ENCODE results near the gene NUP35. TPM values are rescaled to one million over a fixed set of nuclear protein-coding genes. Genes with fewer than 3 reads are reported as not detected.
"Not testable (repeated sequence)": the region's sequence is repeated elsewhere in the genome, so short reads cannot be mapped to it uniquely, and the experiment has no call there.

The NUP35 gene
- total RNA-seq, 3 donors from 2014 or later (not counting 1 experiment from before 2014, with no cell fraction given), result 10.5 to 14.0 (median 12.7) TPM

- intact Hi-C loops (cut with micrococcal nuclease), result no loop called here
Measured at GRCh38 chr2:183134016-183134415, 9.8 kb downstream of the NUP35 start.

DNA sequence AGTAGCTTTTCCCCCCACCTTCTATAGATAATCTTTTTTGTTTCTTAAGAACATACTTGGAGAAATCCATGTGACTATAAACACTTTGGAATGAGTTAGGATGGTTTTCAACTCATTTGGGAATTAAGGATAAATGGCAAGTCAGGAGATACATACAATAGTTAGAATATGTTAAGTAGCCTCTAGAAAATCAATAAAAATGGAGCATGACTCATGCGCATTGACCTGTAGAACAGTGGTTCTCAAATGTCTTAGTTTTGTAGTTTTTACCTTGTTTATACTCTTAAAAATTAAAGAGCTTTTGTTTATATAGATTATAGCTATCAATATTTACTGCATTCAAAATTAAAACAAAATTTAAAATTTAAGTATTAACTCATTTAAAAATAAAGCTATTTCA, 24.7 kb downstream of the NUP35 start:
- Mint-ChIP-seq H3K27me3 (ENCODE audit: low read depth in 2 of 2) (no peaks in the 10 kb centered on the region), H3K4me1 (peaks cover 12 to 21% of the 10 kb centered on the region in 2 donors), H3K36me3 (no peaks in the 10 kb centered on the region), H3K4me3 (no peak overlapping the region), H3K27ac (no peak overlapping the region), H3K9me3 (no peaks in the 10 kb centered on the region)
- Histone ChIP-seq H3K27me3 (ENCODE audit: control insufficient read depth, insufficient read depth, low read length) (no peaks in the 10 kb centered on the region), H3K27ac (ENCODE audit: low read length) (no peak overlapping the region), H3K36me3 (ENCODE audit: control insufficient read depth, insufficient read depth, low read length) (peaks cover 25% of the 10 kb centered on the region), H3K4me1 (ENCODE audit: control insufficient read depth, insufficient read depth, low read length) (no peaks in the 10 kb centered on the region), H3K4me3 (ENCODE audit: low read length) (no peak overlapping the region), H3K9me3 (ENCODE audit: control insufficient read depth, insufficient read depth, low read length) (no peaks in the 10 kb centered on the region)
- WGBS (ENCODE audit: insufficient coverage), result no CpG with 5 or more reads among the region's 1 CpG
- ATAC-seq (no peak), DNase-seq (no peak)
- TF ChIP-seq, protein P1, sequence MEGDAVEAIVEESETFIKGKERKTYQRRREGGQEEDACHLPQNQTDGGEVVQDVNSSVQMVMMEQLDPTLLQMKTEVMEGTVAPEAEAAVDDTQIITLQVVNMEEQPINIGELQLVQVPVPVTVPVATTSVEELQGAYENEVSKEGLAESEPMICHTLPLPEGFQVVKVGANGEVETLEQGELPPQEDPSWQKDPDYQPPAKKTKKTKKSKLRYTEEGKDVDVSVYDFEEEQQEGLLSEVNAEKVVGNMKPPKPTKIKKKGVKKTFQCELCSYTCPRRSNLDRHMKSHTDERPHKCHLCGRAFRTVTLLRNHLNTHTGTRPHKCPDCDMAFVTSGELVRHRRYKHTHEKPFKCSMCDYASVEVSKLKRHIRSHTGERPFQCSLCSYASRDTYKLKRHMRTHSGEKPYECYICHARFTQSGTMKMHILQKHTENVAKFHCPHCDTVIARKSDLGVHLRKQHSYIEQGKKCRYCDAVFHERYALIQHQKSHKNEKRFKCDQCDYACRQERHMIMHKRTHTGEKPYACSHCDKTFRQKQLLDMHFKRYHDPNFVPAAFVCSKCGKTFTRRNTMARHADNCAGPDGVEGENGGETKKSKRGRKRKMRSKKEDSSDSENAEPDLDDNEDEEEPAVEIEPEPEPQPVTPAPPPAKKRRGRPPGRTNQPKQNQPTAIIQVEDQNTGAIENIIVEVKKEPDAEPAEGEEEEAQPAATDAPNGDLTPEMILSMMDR (IDR thresholded peaks at IDR 0.05), result no peak
- intact Hi-C loops (cut with micrococcal nuclease), result no loop called here

More at GRCh38 chr2:183134016-183134415, 9.8 kb downstream of the NUP35 start:
- DNase-seq, result no peak
- Histone ChIP-seq H3K27ac (ENCODE audit: low read length) (no peak overlapping the region), H3K4me1 (ENCODE audit: control insufficient read depth, insufficient read depth, low read length) (no peaks in the 10 kb centered on the region), H3K36me3 (ENCODE audit: control insufficient read depth, insufficient read depth, low read length) (peaks cover 4% of the 10 kb centered on the region), H3K27me3 (ENCODE audit: control insufficient read depth, insufficient read depth, low read length) (no peaks in the 10 kb centered on the region), H3K9me3 (ENCODE audit: control insufficient read depth, insufficient read depth, low read length) (no peaks in the 10 kb centered on the region), H3K4me3 (ENCODE audit: low read length) (no peak overlapping the region)
- TF ChIP-seq, protein P1 (IDR thresholded peaks at IDR 0.05), result no peak
- WGBS (ENCODE audit: insufficient coverage), result no CpG with 5 or more reads among the region's 2 CpGs
- no peaks in the 10 kb centered on the region for H3K9me3 Mint-ChIP-seq
- H3K36me3 Mint-ChIP-seq, result no peaks in the 10 kb centered on the region
- peaks cover 0 to under 1% of the 10 kb centered on the region in 2 donors for H3K4me1 Mint-ChIP-seq
- no peak overlapping the region for H3K27ac Mint-ChIP-seq
- H3K4me3 Mint-ChIP-seq, result no peak overlapping the region
- ATAC-seq, result no peak
- no peaks in the 10 kb centered on the region for H3K27me3 Mint-ChIP-seq (ENCODE audit: low read depth in 2 of 2)

- 100% methylated on average over 1 of the region's 2 CpGs for WGBS (ENCODE audit: insufficient coverage)
- intact Hi-C loops (cut with micrococcal nuclease), result no loop called here
- Mint-ChIP-seq H3K27ac (no peak overlapping the region), H3K4me3 (no peak overlapping the region), H3K27me3 (ENCODE audit: low read depth in 2 of 2) (no peaks in the 10 kb centered on the region), H3K9me3 (no peaks in the 10 kb centered on the region), H3K36me3 (no peaks in the 10 kb centered on the region), H3K4me1 (peaks cover 12 to 21% of the 10 kb centered on the region in 2 donors)
- DNase-seq, result no peak
- TF ChIP-seq, protein P1 (IDR thresholded peaks at IDR 0.05), result no peak
- H3K4me3 ChIP-seq (ENCODE audit: low read length), result no peak overlapping the region
- no peak for ATAC-seq
- H3K9me3 ChIP-seq (ENCODE audit: control insufficient read depth, insufficient read depth, low read length), result no peaks in the 10 kb centered on the region
- no peak overlapping the region for H3K27ac ChIP-seq (ENCODE audit: low read length)
- no peaks in the 10 kb centered on the region for H3K4me1 ChIP-seq (ENCODE audit: control insufficient read depth, insufficient read depth, low read length)
- H3K36me3 ChIP-seq (ENCODE audit: control insufficient read depth, insufficient read depth, low read length), result peaks cover 27% of the 10 kb centered on the region
- no peaks in the 10 kb centered on the region for H3K27me3 ChIP-seq (ENCODE audit: control insufficient read depth, insufficient read depth, low read length)
Measured at GRCh38 chr2:183149489-183149888, 25.2 kb downstream of the NUP35 start.

DNA sequence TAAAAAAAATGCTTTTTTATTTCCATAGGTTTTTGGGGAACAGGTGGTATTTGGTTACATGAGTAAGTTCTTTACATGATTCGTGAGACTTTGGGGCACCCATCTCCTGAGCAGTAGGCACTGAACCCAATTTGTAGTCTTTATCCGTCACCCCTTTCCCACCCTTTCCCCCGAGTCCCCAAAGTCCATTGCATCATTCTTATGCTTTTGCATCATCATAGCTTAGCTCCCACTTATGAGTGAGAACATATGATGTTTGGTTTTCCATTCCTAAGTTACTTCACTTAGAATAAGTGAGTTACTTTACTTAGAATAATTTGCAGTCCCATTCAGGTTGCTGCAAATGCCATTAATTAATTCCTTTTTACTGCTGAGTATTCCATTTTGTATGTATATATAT, 28.0 kb downstream of the NUP35 start:
- H3K9me3 Mint-ChIP-seq; H3K4me1 ChIP-seq (ENCODE audit: control insufficient read depth, insufficient read depth, low read length); H3K27ac ChIP-seq (ENCODE audit: low read length); DNase-seq; ATAC-seq; H3K4me3 Mint-ChIP-seq; H3K27ac Mint-ChIP-seq; H3K27me3 Mint-ChIP-seq (ENCODE audit: low read depth in 2 of 2); intact Hi-C loops (cut with micrococcal nuclease); H3K9me3 ChIP-seq (ENCODE audit: control insufficient read depth, insufficient read depth, low read length); H3K27me3 ChIP-seq (ENCODE audit: control insufficient read depth, insufficient read depth, low read length); H3K36me3 Mint-ChIP-seq; H3K4me3 ChIP-seq (ENCODE audit: low read length): not testable (repeated sequence)
- 100% methylated on average over 3 of the region's 3 CpGs for WGBS (ENCODE audit: insufficient coverage)
- peaks cover 6 to 15% of the 10 kb centered on the region in 2 donors for H3K4me1 Mint-ChIP-seq
- peaks cover 27% of the 10 kb centered on the region for H3K36me3 ChIP-seq (ENCODE audit: control insufficient read depth, insufficient read depth, low read length)
